ENCODE data around the gene HNRNPUL1. TPM values are rescaled to one million over a fixed set of nuclear protein-coding genes. Genes with fewer than 3 reads are reported as not detected.

The HNRNPUL1 gene
- total and polyA plus RNA-seq, 2 of the 8 experiments (the other 6 are each of a cell fraction or from before 2014, with no cell fraction given), result 99.5 to 264 TPM

DNA sequence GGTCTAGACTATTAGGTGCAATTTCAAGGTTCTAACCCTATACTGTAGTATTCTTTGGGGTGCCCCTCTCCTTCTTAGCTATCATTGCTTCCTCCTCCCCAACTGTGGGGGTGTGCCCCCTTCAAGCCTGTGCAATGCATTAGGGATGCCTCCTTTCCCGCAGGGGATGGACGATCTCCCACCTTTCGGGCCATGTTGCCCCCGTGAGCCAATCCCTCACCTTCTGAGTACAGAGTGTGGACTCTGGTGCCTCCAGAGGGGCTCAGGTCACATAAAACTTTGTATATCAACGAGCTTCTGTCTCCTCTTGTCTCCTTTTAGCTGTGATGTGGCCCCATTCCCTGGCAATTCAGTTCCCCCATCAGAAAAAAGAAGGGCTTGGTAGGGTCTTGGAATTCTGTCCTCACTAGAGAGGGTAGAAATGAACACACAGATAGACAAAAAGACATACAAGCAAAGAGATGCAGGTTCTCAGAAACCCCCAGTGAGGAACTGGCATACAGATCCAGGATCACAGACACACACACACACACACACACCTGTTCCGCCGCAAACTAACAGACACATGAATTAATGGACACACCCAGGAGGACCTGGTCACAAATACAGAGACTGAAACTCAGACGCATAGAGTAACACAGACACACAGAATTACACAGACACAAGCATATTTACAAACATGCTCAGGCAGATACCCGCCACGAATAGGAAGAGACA is 2.5 kb upstream of the HNRNPUL1 start:
- no peak for FAIRE-seq
- H3K27me3 ChIP-seq (replicated peaks in 1 of 4; ENCODE audit: control insufficient read depth in 3 of 4, extremely low read depth in 1 of 4, insufficient read depth in 3 of 4, low read length in 3 of 4), result no peaks in the 10 kb centered on the region
- no peak for DNase-seq (ENCODE audit: low read depth in 1 of 2, low spot score in 2 of 2)
- H2BK20ac ChIP-seq (ENCODE audit: low read length), result no peak overlapping the region
- H3K79me2 ChIP-seq (ENCODE audit: control insufficient read depth in 1 of 2, insufficient read depth in 2 of 2, low read length in 2 of 2), result peaks cover 19 to 29% of the 10 kb centered on the region in 2 experiments
- 0 out of 7 replicates have a peak overlapping the region, but pooled peaks of 1 of the 4 experiments have one; percentile 2 for H3K9ac ChIP-seq (replicated peaks in 1 of 4; ENCODE audit: extremely low read depth in 1 of 4, low read depth in 3 of 4, low read length in 3 of 4)
- peak overlapping the region; percentile 89 for H2BK120ac ChIP-seq (replicated peaks; ENCODE audit: low read depth, low read length)
- H3K23ac ChIP-seq (ENCODE audit: insufficient read length), result no peak overlapping the region
- peak overlapping the region; percentile 34 for H3K4ac ChIP-seq (replicated peaks; ENCODE audit: insufficient read length, low read depth, low read length)
- peaks cover 0 to 7% (median 3%) of the 10 kb centered on the region in 4 experiments; a peak in 6 of 7 replicates for H3K4me1 ChIP-seq (replicated peaks in 1 of 4; ENCODE audit: control insufficient read depth in 3 of 4, insufficient read depth in 4 of 4, low read length in 3 of 4)
- no peaks in the 10 kb centered on the region for H3K9me3 ChIP-seq (ENCODE audit: insufficient read depth in 2 of 2, low read depth in 1 of 2, low read length in 1 of 2)
- no peak overlapping the region for H4K5ac ChIP-seq (ENCODE audit: insufficient read length, low read depth, low read length)
- H3K23me2 ChIP-seq (ENCODE audit: low read depth, low read length), result peaks cover 14% of the 10 kb centered on the region
- H3K36me3 ChIP-seq (ENCODE audit: control insufficient read depth in 2 of 4, insufficient read depth in 4 of 4, low read length in 3 of 4), result peaks cover 4 to 26% (median 15%) of the 10 kb centered on the region in 4 experiments; a peak in 7 of 8 replicates
- ChIA-PET POLR2A (ENCODE audit: partially characterized antibody) (interaction anchor here (1.0 to 38.6 kb wide), 15 partner anchors 9 to 178 kb away, joined by 3 to 579 read pairs (median 6); partner anchors contain the start of genes AXL, CCDC97, CYP2S1 and DMAC2), CTCF (ENCODE audit: partially characterized antibody) (interaction anchor here (0.6 to 4.8 kb wide), 16 partner anchors 9 to 111 kb away, joined by 3 to 89 read pairs (median 4); partner anchors contain the start of gene AXL)
- no peak overlapping the region for H2BK12ac ChIP-seq (ENCODE audit: low read depth, low read length)
- TF ChIP-seq TEAD4 (IDR thresholded peaks at IDR 0.05; ENCODE audit: low read depth, low read length), result no peak
- TF ChIP-seq POU5F1 (IDR thresholded peaks at IDR 0.05; ENCODE audit: low read depth, low read length), result no peak
- no peak for TF ChIP-seq CBX8 (IDR thresholded peaks at IDR 0.05; ENCODE audit: borderline replicate concordance, low read depth, low read length)
- no peak for TF ChIP-seq TAF7 (optimal IDR thresholded peaks at IDR 0.05; ENCODE audit: borderline replicate concordance, low read depth, low read length)
- TF ChIP-seq KDM1A (IDR thresholded peaks at IDR 0.05; ENCODE audit: borderline replicate concordance, low read length), result no peak
- no peak for TF ChIP-seq EP300 (IDR thresholded peaks at IDR 0.05; ENCODE audit: borderline replicate concordance in 1 of 2, low read depth in 2 of 2, low read length in 2 of 2)
- TF ChIP-seq, protein P1, sequence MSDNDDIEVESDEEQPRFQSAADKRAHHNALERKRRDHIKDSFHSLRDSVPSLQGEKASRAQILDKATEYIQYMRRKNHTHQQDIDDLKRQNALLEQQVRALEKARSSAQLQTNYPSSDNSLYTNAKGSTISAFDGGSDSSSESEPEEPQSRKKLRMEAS (IDR thresholded peaks at IDR 0.05), result no peak
- TF ChIP-seq SP1 (IDR thresholded peaks at IDR 0.05; ENCODE audit: low read depth, low read length), result no peak
- no peak for TF ChIP-seq YY1 (IDR thresholded peaks at IDR 0.05; ENCODE audit: low read depth, low read length)
- no peak for TF ChIP-seq EGR1 (IDR thresholded peaks at IDR 0.05; ENCODE audit: borderline replicate concordance, low read depth, low read length)
- no peak for TF ChIP-seq JUN (IDR thresholded peaks at IDR 0.05; ENCODE audit: low read depth, low read length)
- H4K8ac ChIP-seq (ENCODE audit: extremely low read depth, insufficient read depth, low read length), result no peak overlapping the region
- WGBS, 2 experiments (ENCODE audit: extremely low coverage in 1 of 2, insufficient coverage in 1 of 2, insufficient read length in 1 of 2, insufficient replicate concordance in 2 of 2, low coverage in 1 of 2, low lambda C conversion rate in 2 of 2, missing lambda C conversion rate in 1 of 2), result 76% methylated on average over 10 of the region's 10 CpGs; no CpG with 5 or more reads in 1 of the 2 experiments
- peaks cover 0 to under 1% of the 10 kb centered on the region in 2 experiments for H4K20me1 ChIP-seq (replicated peaks in 1 of 2; ENCODE audit: control insufficient read depth in 1 of 2, insufficient read depth in 2 of 2, low read length in 2 of 2)
- H3K18ac ChIP-seq (ENCODE audit: extremely low read depth, low read length), result no peak overlapping the region; the same call in 1 of the 2 replicates
- no peak overlapping the region for H3K27ac ChIP-seq (ENCODE audit: low read depth, low read length)
- H3K14ac ChIP-seq (ENCODE audit: insufficient read length), result no peak overlapping the region
- H4K91ac ChIP-seq (replicated peaks; ENCODE audit: insufficient read length, low read length), result peak overlapping the region; percentile 41
- H3K4me2 ChIP-seq (ENCODE audit: insufficient read depth in 1 of 2, low read depth in 2 of 2, low read length in 2 of 2), result peak overlapping the region; percentile 84 to 99
- H3K79me1 ChIP-seq (ENCODE audit: low read depth, low read length), result peaks cover 3% of the 10 kb centered on the region; the same call in 1 of the 2 replicates
- peak overlapping the region; percentile 63; the same call in 1 of the 2 replicates for H2BK5ac ChIP-seq (ENCODE audit: low read depth, low read length)
- peak overlapping the region; percentile 43; the same call in 1 of the 2 replicates for H2AFZ ChIP-seq (ENCODE audit: low read length)
- peak overlapping the region; percentile 62 for H2BK15ac ChIP-seq (ENCODE audit: low read length)
- H3K56ac ChIP-seq (replicated peaks; ENCODE audit: insufficient read length, low read depth, low read length), result peak overlapping the region; percentile 1
- H3K4me3 ChIP-seq (ENCODE audit: extremely low read depth in 1 of 4, insufficient read depth in 2 of 4, low read depth in 3 of 4, low read length in 4 of 4), result peak overlapping the region; percentile 23 to 100 (median 91); a peak in 5 of 8 replicates
- H2AK5ac ChIP-seq (ENCODE audit: low read depth, low read length), result no peak overlapping the region
